Left ventricle myocardium superior (tissue), 1 donor: ENCODE measurements around the gene SCN9A. TPM values are rescaled to one million over a fixed set of nuclear protein-coding genes. Genes with fewer than 3 reads are reported as not detected.

Source experiments
- ATAC-seq: fragments of 200-7000 bp; cut with Tn5 transposase; one replicate; pipeline ENCODE4 v1.9.1; 2020; ENCODE audit warnings: mild to moderate bottlenecking, moderate library complexity
- DNase-seq: peaks from one replicate; pipeline ENCODE4 v3.0.0-alpha.2; 2020
- intact Hi-C: fragments of 100-400 bp; cut with micrococcal nuclease; formaldehyde crosslinking; loops from one replicate; pipeline ENCODE4 v1.11.0; 2022
- total RNA-seq: library from RNA; stranded (reverse); fragmentation: NEBNext Ultra II Directional; extraction: Animal tissue kit (Norgen Biotek cat#: 25700); gene quantifications from one replicate; pipeline ENCODE4 v1.2.1, GENCODE V29; 2021
- donor health status: DM: no; HTN: yes; CAD: no; lungs with severe emphysema.

SCN9A gene
- total RNA-seq, 1 donor from 2014 or later: 1.3 TPM

- intact Hi-C loops: no loop called here
- DNase-seq: no peak
- ATAC-seq: no peak
These were observed 223.7 kb downstream of the SCN9A start for GRCh38 chr2:166152064-166152463.

DNA sequence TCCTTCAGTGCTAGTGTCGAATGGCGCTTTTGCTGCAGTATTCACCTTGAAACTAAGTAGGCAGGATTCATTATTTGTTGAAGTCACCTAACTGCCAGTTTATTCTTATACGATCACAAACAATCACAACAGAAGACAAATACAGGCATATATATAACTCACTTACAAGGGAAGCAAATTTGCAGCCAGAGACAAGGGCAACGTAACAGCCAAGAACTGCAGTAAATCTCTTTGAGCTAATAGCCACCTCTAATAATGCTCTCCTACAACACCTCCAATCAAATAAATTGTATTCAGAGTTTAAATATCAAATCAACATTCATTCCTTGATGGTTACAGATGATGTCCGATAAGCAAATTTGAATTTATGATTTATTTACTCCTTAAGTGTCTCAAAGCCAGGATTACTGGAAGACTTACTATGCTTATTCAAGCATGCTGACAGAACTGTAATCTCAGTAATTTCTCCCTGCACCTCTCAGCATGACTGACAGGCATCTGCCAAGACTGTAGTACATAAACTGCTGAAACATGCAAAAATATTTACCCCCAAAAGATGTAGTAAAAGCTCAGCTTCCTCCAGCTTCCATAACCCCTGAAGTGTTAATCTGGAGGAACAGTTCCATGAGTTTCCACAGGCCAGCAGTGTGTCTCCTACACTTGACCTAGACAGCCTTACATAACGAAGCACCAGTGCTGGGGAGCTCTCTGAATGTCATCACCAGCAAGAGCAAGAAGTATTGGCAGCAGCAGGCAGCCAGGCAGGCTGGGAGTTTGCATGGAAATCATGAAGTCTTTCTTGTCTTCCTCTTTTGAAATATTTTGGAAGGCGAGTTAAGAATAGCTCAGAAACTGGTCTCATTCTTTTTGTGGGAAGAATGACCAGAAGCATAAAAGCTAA is 227.0 kb downstream of the SCN9A start:
- DNase-seq (peak; percentile 40), ATAC-seq (peak; percentile 98)
- intact Hi-C loops: no loop called here

GRCh38 chr2:166147883-166148282 is 227.9 kb downstream of the SCN9A start:
- no peak for DNase-seq
- intact Hi-C loops: no loop called here
- ATAC-seq: no peak

Other genes with a start within 250 kb of the SCN9A start
- 0.92 TPM for gene SCN1A, start 247.9 kb downstream of the SCN9A start, total RNA-seq
- 28.5 TPM for gene SCN7A, start 118.3 kb upstream of the SCN9A start, total RNA-seq